ENCODE results near the gene IMMP1L.

IMMP1L gene

DNA sequence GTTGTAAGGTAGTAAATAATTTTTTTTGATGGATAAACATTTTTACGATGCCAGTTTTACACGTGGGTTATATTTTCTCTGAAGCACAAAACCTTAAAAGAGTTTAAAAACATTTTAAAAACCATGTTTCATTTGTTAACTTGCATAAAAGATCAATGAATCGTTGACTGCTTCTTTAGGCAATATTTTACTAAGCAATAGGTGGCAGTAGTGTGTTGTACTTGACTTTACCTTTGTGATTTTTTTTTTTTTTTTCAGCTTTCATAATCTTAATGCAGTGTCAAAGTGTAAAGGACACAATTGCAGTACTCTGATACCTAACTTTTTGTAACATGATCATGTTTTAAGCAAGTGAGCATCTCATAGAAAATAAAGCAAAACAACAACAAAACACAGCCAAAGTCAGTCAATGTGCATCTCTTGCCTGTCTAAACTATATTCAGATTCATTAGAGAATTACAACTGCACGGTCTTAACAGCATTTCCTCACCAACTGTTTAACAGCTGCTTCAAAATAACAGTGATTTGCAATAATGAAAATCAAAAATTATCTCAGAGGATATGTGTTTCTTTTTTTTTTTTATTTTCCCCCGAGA, 112.1 kb downstream of the IMMP1L start:
- no peak for DNase-seq (ENCODE audit: low read depth in 1 of 2, low spot score in 1 of 2)
- no peaks in the 10 kb centered on the region for H3K27me3 ChIP-seq (ENCODE audit: insufficient read depth, poor library complexity, severe bottlenecking)
- H3K27ac ChIP-seq (replicated peaks): no peak overlapping the region
- no peak overlapping the region for H3K4me3 ChIP-seq (replicated peaks; ENCODE audit: insufficient read depth, low read length)
- TF ChIP-seq, protein P1, sequence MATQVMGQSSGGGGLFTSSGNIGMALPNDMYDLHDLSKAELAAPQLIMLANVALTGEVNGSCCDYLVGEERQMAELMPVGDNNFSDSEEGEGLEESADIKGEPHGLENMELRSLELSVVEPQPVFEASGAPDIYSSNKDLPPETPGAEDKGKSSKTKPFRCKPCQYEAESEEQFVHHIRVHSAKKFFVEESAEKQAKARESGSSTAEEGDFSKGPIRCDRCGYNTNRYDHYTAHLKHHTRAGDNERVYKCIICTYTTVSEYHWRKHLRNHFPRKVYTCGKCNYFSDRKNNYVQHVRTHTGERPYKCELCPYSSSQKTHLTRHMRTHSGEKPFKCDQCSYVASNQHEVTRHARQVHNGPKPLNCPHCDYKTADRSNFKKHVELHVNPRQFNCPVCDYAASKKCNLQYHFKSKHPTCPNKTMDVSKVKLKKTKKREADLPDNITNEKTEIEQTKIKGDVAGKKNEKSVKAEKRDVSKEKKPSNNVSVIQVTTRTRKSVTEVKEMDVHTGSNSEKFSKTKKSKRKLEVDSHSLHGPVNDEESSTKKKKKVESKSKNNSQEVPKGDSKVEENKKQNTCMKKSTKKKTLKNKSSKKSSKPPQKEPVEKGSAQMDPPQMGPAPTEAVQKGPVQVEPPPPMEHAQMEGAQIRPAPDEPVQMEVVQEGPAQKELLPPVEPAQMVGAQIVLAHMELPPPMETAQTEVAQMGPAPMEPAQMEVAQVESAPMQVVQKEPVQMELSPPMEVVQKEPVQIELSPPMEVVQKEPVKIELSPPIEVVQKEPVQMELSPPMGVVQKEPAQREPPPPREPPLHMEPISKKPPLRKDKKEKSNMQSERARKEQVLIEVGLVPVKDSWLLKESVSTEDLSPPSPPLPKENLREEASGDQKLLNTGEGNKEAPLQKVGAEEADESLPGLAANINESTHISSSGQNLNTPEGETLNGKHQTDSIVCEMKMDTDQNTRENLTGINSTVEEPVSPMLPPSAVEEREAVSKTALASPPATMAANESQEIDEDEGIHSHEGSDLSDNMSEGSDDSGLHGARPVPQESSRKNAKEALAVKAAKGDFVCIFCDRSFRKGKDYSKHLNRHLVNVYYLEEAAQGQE (IDR thresholded peaks at IDR 0.05; ENCODE audit: insufficient replicate concordance, low read depth): no peak
- TF ChIP-seq GABPA (IDR thresholded peaks at IDR 0.05; ENCODE audit: low read depth): no peak
- TF ChIP-seq, protein P2, sequence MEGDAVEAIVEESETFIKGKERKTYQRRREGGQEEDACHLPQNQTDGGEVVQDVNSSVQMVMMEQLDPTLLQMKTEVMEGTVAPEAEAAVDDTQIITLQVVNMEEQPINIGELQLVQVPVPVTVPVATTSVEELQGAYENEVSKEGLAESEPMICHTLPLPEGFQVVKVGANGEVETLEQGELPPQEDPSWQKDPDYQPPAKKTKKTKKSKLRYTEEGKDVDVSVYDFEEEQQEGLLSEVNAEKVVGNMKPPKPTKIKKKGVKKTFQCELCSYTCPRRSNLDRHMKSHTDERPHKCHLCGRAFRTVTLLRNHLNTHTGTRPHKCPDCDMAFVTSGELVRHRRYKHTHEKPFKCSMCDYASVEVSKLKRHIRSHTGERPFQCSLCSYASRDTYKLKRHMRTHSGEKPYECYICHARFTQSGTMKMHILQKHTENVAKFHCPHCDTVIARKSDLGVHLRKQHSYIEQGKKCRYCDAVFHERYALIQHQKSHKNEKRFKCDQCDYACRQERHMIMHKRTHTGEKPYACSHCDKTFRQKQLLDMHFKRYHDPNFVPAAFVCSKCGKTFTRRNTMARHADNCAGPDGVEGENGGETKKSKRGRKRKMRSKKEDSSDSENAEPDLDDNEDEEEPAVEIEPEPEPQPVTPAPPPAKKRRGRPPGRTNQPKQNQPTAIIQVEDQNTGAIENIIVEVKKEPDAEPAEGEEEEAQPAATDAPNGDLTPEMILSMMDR (IDR thresholded peaks at IDR 0.05; ENCODE audit: insufficient read depth, low read length): peak; percentile 34
- no peak for TF ChIP-seq SPI1 (IDR thresholded peaks at IDR 0.05; ENCODE audit: borderline replicate concordance, low read depth)
- TF ChIP-seq POLR2AphosphoS5 (IDR thresholded peaks at IDR 0.05; ENCODE audit: low read depth): no peak

DNA sequence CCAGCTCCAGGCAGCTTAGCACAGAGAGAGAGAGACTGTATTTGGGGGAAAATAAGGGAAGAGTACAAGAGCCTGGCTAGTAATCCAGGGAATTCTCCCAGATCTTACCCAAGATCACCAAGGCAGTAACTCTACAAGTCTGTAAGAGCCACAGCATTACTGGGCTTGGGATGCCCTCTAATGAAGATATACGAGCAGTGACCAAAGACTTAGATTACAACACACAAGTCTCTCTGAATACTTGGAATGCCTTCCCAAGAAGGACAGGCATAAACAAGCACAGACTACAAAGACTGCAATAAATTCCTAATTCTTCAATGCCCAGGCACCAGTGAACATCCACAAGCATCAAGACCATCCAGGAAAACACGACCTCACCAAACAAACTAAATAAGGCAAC, 122.0 kb downstream of the IMMP1L start:
- no peak overlapping the region for H3K4me3 ChIP-seq (replicated peaks; ENCODE audit: insufficient read depth, low read length)
- H3K27me3 ChIP-seq (ENCODE audit: insufficient read depth, poor library complexity, severe bottlenecking): no peaks in the 10 kb centered on the region
- DNase-seq (ENCODE audit: low read depth in 1 of 2, low spot score in 1 of 2): no peak
- H3K27ac ChIP-seq (replicated peaks): no peak overlapping the region
- TF ChIP-seq, protein P2 (IDR thresholded peaks at IDR 0.05; ENCODE audit: insufficient read depth, low read length): no peak
- TF ChIP-seq GABPA (IDR thresholded peaks at IDR 0.05; ENCODE audit: low read depth) (no peak), POLR2AphosphoS5 (IDR thresholded peaks at IDR 0.05; ENCODE audit: low read depth) (no peak), SPI1 (IDR thresholded peaks at IDR 0.05; ENCODE audit: borderline replicate concordance, low read depth) (no peak)
- TF ChIP-seq, protein P1 (IDR thresholded peaks at IDR 0.05; ENCODE audit: insufficient replicate concordance, low read depth): no peak

DNA sequence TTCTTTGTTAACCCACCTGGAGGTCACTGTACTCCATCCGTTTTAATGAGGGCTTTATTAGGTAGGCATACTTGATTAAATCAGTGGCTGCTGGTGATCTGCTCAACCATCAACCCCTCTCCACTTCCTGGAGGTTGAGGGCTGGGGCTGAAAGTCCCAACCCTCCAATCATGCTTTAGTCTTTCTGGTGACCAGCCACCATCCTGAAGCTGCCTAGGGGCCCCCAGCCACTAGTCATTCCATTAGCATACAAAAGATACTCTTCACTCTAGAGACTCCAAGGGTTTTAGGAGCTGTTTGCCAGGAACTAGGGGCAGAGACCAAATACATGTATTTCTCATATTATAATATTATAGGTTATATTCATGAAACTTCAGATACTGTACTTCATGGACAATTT, 126.3 kb downstream of the IMMP1L start:
- Histone ChIP-seq H3K27ac (replicated peaks) (no peak overlapping the region), H3K4me3 (replicated peaks; ENCODE audit: insufficient read depth, low read length) (no peak overlapping the region), H3K27me3 (ENCODE audit: insufficient read depth, poor library complexity, severe bottlenecking) (no peaks in the 10 kb centered on the region)
- TF ChIP-seq, protein P2 (IDR thresholded peaks at IDR 0.05; ENCODE audit: insufficient read depth, low read length): no peak
- TF ChIP-seq SPI1 (IDR thresholded peaks at IDR 0.05; ENCODE audit: borderline replicate concordance, low read depth) (no peak), GABPA (IDR thresholded peaks at IDR 0.05; ENCODE audit: low read depth) (no peak), POLR2AphosphoS5 (IDR thresholded peaks at IDR 0.05; ENCODE audit: low read depth) (no peak)
- TF ChIP-seq, protein P1 (IDR thresholded peaks at IDR 0.05; ENCODE audit: insufficient replicate concordance, low read depth): no peak
- DNase-seq (ENCODE audit: low read depth in 1 of 2, low spot score in 1 of 2): no peak
